Putamen (tissue), 1 donor: ENCODE data around the gene DDAH1.

Source experiments
- DNase-seq: peaks from one replicate; pipeline ENCODE4 v3.0.0-alpha.2; 2016; ENCODE audit warnings: low spot score

The DDAH1 gene

GRCh38 chr1:85303440-85304162 is 161.4 kb downstream of the DDAH1 start:
- no peak for DNase-seq

DNA sequence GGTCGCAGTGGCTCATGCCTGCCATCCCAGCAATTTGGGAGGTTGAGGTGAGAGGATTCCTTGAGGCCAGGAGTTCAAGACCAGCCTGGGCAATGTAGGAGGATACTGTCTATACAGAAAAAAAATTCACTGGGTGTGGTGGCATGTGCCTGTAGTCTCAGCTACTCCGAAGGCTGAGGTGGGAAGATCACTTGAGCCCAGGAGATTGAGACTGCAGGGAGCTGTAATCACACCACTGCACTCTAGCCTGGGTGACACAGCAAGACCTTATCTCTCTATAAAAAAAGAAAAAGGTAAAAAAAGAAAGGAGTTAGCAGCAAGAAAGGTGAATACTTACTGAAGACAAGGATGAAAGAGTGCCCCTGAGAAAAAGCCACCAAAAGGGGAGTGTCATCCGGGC is 164.8 kb downstream of the DDAH1 start:
- DNase-seq = no peak

- peak; percentile 35 for DNase-seq
Observed at GRCh38 chr1:85297855-85298629, 166.9 kb downstream of the DDAH1 start.

GRCh38 chr1:85297538-85297854 is 167.5 kb downstream of the DDAH1 start:
- no peak for DNase-seq

GRCh38 chr1:85296980-85297379 is 168.0 kb downstream of the DDAH1 start:
- DNase-seq = no peak

GRCh38 chr1:85295654-85296053 is 169.3 kb downstream of the DDAH1 start:
- DNase-seq = no peak

- DNase-seq = no peak
Observed at GRCh38 chr1:85295006-85295431, 169.9 kb downstream of the DDAH1 start.

DNA sequence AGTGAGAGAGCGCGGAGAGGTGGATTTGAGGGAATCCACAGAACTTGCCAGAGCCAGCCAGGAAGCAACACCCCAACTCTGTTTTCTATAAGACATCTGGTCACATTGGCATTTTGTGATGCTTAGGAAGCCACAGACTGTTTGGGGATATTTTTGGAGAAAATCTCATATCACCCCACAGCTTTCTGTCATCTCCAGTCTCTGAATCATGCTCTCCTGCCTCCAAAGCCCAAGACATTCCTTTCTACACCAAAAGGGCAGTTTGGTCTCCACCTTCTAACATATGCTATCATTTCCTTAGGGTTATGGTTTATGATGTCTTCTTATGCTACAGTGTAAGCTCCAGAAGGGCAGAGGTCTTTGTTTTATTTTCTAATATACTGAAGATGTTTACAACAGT is 174.1 kb downstream of the DDAH1 start:
- DNase-seq = no peak

DNA sequence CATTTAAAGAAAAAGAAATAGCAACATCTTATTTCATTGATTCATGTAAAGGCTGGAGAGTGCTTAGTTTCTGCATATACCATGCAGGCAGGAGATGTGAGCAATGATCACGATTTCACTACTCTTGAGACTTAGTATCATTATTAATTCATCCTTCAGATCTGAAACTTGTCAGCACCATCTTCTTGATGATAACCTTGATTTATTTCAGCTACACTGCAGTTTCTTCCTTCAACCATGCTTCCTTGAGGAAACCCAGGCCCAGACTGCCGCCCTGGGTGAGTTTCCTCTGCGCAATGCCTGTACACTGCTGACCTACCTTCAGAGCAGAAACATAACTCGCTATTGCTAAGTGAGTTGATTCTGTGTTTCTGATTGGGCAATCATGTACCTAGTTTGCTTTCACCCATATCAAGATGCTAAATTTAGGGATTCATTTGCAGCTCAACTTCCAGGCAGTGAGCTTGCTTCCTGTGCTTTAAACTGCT is 175.1 kb downstream of the DDAH1 start:
- no peak for DNase-seq

GRCh38 chr1:85289207-85289847 is 175.6 kb downstream of the DDAH1 start:
- no peak for DNase-seq

- no peak for DNase-seq
Observed at GRCh38 chr1:85284202-85284601, 180.8 kb downstream of the DDAH1 start.

GRCh38 chr1:85283475-85284199 is 181.3 kb downstream of the DDAH1 start:
- DNase-seq = no peak

DNA sequence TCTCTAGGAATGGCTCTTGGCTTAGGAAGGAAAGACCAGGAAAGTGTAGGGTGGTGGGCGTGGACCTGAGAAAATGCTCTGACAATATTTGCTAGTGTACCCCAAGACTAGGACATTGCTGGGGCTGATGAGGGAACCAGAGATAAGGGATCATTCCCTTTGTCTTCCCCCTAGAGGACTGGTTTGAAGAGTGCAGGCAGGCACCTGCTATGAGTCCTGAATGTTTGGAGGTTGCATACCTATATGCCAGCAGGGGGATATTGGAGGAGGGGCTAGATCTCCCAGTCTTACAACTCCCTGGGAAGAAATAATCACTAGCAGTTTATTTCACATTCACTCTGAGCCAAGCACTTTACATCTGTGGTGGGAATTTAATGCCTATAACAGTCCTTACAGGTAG is 182.5 kb downstream of the DDAH1 start:
- DNase-seq = no peak

DNA sequence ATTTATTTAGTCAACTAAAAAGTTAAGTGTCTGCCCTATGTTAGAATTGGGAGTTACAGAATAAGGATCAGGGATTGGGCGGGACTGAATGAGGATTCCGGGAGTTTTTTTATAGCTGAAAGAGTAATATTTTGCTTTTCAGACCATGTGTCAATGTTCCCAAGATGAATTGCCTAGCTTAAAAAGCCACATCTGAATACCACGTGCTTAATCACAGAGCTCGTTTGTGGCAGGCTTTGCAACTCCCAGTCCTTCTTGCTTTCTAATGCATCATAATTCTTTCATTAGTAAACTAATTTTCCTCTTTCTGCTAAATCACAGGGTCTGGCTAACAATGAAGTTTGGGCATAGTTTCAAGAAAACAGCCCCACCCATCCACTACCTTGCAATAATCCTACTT is 184.3 kb downstream of the DDAH1 start:
- no peak for DNase-seq

GRCh38 chr1:85279458-85280080 is 185.4 kb downstream of the DDAH1 start:
- no peak for DNase-seq

GRCh38 chr1:85278853-85279314 is 186.1 kb downstream of the DDAH1 start:
- peak; percentile 64 for DNase-seq

DNA sequence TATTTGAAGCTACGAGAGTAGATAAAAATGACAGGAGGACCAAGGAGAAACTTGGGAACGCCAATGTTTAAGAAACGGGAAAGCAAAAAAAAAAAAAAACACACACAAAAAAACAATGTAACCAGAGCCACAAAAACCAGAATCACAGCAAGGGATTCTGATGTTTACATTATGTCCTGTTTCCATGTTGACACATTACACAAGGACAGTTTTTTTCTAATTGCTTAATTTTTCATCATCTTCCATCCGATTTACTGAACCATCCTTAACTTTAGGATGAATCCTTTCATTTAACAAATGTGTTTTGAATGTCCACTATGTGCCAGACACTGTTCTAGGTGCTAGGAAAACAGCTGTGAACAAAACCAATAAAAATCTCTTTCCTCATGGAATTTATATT is 187.2 kb downstream of the DDAH1 start:
- no peak for DNase-seq

DNA sequence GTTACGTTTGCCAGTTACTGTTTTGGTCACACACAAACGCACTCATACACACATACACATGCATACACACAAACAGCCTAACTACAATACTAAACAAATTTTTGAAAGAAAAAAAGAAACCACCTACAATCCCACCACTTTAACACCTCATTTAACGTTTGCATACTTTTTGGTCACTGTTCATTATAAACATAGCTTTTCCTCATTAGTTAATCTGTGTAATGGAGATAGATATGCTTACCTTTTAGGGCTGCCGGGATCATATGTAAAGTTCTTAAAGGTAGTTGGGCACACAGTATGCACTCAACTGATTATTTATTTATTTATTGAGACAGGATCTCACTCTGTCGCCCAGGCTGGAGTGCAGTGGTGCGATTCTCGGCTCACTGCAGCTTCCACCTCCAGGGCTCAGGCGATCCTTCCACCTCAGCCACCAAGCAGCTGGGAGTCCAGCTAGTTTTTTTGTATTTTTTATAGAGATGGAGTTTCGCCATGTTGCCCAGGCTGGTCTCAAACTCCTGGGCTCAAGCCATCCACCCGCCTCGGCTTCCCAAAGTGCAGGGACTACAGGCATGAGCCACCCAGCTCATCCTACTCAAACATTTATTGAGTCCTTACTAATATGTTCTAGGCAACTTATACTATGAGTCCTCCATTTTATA is 187.8 kb downstream of the DDAH1 start:
- no peak for DNase-seq

- DNase-seq = peak; percentile 98
Observed at GRCh38 chr1:85276215-85276977, 188.6 kb downstream of the DDAH1 start, which contains the start of gene BCL10. BCL10 (minus strand) TSS chr1:85276632; CDS start chr1:85276352, 280 bp downstream.

GRCh38 chr1:85275701-85276214 is 189.2 kb downstream of the DDAH1 start:
- no peak for DNase-seq
